Skeletal muscle tissue (tissue), 4 donors: ENCODE measurements around the gene LRRN4CL. TPM values are rescaled to one million over a fixed set of nuclear protein-coding genes. Genes with fewer than 3 reads are reported as not detected.
"Not testable (repeated sequence)": the region's sequence is repeated elsewhere in the genome, so short reads cannot be mapped to it uniquely, and the experiment has no call there.

ENCODE experiments used
- H3K27ac ChIP-seq: one replicate; pipeline ENCODE4 v1.7.0; 2013; ENCODE audit warnings: mild to moderate bottlenecking, low read depth, low read length, inconsistent platforms
- H3K27me3 ChIP-seq, 3 donors: one replicate each; pipeline ENCODE4 v1.7.0; 2013; ENCODE audit warnings: low read length in 3 of 3; ENCODE audit not compliant: control insufficient read depth in 3 of 3, insufficient read depth in 3 of 3
- H3K36me3 ChIP-seq, 3 donors: one replicate each; pipeline ENCODE4 v1.7.0; 2013; ENCODE audit warnings: low read length in 3 of 3; ENCODE audit not compliant: control insufficient read depth in 3 of 3, insufficient read depth in 3 of 3
- H3K4me1 ChIP-seq, 3 donors: one replicate each; pipeline ENCODE4 v1.7.0; 2013; ENCODE audit warnings: low read length in 3 of 3, mild to moderate bottlenecking in 3 of 3; ENCODE audit not compliant: control insufficient read depth in 3 of 3, insufficient read depth in 3 of 3
- H3K4me3 ChIP-seq, 3 donors: one replicate each; pipeline ENCODE4 v1.7.0; 2013; ENCODE audit warnings: low read length in 3 of 3
- H3K9ac ChIP-seq, 3 donors: one replicate each; pipeline ENCODE4 v1.7.0; 2013; ENCODE audit warnings: low read length in 3 of 3, mild to moderate bottlenecking in 3 of 3, moderate library complexity in 2 of 3, low read depth in 1 of 3
- H3K9me3 ChIP-seq, 3 donors: one replicate each; pipeline ENCODE4 v1.7.0; 2013; ENCODE audit warnings: low read length in 3 of 3; ENCODE audit not compliant: control insufficient read depth in 3 of 3
- total RNA-seq: library from RNA; depleted of rRNA; stranded (reverse); fragments of >200 nt; gene quantifications from one replicate; pipeline ENCODE4 v1.2.3, GENCODE V29; 2014
- donor health status: Osteomylitis.

The LRRN4CL gene
- total RNA-seq, 1 donor from 2014 or later: 9.9 TPM

DNA sequence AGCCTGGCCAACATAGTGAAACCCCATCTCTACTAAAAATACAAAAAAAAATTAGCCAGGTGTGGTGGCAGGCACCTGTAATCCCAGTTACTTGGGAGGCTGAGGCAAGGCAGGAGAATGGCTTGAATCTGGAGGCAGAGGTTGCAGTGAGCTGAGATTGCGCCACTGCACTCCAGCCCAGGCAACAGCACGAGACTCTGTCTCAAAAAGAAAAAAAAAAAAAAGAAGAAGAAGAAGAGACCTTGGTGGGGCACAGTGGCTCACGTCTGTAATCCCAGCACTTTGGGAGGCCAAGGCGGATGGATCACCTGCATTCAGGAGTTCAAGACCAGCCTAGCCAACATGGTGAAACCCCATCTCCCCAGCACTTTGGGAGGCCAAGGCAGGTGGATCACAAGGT lies 14.6 kb upstream of the LRRN4CL start:
- peaks cover 28 to 36% (median 35%) of the 10 kb centered on the region in 3 donors for H3K4me1 ChIP-seq
- not testable (repeated sequence) for H3K4me3 ChIP-seq, H3K9me3 ChIP-seq, H3K27me3 ChIP-seq, H3K27ac ChIP-seq, H3K9ac ChIP-seq
- H3K36me3 ChIP-seq: peaks cover 8 to 18% (median 16%) of the 10 kb centered on the region in 3 donors

DNA sequence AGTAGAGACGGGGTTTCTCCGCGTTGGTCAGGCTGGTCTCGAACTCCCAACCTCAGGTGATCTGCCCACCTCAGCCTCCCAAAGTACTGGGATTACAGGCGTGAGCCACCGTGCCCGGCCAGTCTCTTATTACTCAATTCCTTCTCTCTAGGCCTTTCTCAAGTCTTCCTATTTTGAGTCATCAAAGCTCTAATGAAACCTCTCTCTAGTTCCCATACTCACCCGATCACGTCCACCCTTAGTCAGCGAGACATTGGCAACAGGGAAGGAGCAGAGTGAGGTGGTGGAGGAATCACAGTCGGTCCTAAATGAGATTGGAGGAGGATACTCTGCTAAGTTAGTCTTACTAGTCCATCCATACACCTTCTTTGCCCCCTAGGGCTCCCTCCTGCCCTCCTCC lies 12.9 kb upstream of the LRRN4CL start:
- Histone ChIP-seq H3K4me1 (peaks cover 19 to 23% (median 19%) of the 10 kb centered on the region in 3 donors), H3K36me3 (peaks cover 8 to 18% (median 16%) of the 10 kb centered on the region in 3 donors), H3K27me3 (no peaks in the 10 kb centered on the region), H3K27ac (no peak overlapping the region), H3K4me3 (no peak overlapping the region), H3K9me3 (no peaks in the 10 kb centered on the region), H3K9ac (no peak overlapping the region)

DNA sequence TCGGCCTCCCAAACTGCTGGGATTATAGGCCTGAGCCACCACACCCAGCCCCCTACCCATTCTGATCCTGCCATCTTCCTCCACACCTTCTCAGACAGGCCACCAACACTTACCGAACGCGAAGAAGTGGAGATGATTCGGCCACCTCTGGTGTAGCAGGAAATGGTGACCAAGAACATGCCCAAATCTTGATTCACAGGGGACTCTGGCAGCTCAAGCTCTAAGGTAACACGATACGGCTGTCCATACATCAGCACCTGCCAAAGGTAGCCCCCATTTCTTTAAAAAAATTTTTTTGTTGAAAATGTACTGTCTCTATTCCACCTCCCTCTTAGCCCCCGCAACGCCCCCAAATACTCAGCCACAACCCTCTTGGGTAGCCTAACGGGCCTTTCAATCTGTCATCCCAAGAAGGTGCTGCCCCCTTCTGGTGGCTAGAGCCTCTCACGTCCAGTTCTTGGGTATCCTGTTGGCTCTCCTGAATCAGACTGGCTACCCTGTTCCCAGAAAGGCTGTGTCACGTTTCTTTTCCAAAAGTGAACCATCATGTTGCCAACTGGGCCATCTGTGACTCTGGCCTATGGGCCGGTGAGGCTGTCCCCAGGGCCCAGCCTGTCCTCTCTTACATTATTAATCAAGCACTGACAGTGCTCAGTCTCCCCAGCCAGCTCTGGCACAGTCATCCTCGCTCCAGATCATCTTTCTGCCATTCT lies 5.3 kb upstream of the LRRN4CL start:
- Histone ChIP-seq H3K27me3 (no peaks in the 10 kb centered on the region), H3K27ac (peak overlapping the region; percentile 52), H3K36me3 (peaks cover 24 to 28% (median 26%) of the 10 kb centered on the region in 3 donors), H3K9me3 (no peaks in the 10 kb centered on the region), H3K9ac (peak overlapping the region in 2 of 3 donors; percentile 10 to 62), H3K4me3 (peak overlapping the region in 1 of 3 donors; percentile 27), H3K4me1 (peaks cover 16 to 24% (median 22%) of the 10 kb centered on the region in 3 donors)

DNA sequence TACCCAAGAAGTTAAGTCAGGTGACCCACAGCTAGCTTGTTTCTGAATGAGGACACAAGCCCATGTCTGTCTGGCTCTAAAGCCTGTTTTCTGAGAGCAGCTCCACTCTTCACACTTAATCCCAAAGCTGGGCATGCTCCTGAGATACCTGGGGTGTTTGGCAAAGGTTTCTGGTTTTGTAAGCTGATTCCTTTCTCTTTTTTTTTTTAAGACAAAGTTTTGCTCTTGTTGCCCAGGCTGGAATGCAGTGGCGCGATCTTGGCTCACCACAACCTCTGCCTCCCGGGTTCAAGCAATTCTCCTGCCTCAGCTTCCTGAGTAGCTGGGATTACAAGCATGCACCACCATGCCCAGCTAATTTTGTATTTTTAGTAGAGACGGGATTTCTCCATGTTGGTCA lies 4.3 kb upstream of the LRRN4CL start:
- not testable (repeated sequence) for H3K27ac ChIP-seq, H3K9me3 ChIP-seq, H3K4me3 ChIP-seq, H3K27me3 ChIP-seq, H3K9ac ChIP-seq
- peaks cover 24 to 28% (median 26%) of the 10 kb centered on the region in 3 donors for H3K36me3 ChIP-seq
- H3K4me1 ChIP-seq: peaks cover 21 to 30% (median 29%) of the 10 kb centered on the region in 3 donors

DNA sequence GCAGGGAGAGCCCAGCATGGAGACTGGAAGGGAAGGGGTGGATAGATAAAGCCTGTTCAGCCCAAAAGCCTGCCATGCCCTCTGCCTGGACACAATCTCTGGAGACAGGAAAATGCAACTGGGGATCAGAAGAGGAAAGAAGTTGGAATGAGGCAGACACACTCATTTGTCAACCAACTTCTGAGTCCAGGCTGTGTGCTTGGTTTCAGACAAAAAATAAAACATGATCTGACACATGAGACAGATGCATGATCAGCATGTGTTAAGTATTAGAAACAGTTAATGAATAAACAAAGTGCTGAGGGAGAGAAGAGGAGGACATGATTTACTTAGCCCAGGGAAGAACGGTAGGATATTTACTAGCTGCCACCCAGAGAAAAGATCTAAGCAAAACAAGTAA lies 839 bp downstream of the LRRN4CL start:
- Histone ChIP-seq H3K4me3 (peak overlapping the region; percentile 11 to 66 (median 35)), H3K4me1 (peaks cover 14 to 24% (median 21%) of the 10 kb centered on the region in 3 donors), H3K27me3 (peaks cover 0 to 13% (median 8%) of the 10 kb centered on the region in 3 donors), H3K9ac (peak overlapping the region in 1 of 3 donors; percentile 46), H3K27ac (no peak overlapping the region), H3K9me3 (no peaks in the 10 kb centered on the region), H3K36me3 (peaks cover 24 to 27% (median 26%) of the 10 kb centered on the region in 3 donors)

DNA sequence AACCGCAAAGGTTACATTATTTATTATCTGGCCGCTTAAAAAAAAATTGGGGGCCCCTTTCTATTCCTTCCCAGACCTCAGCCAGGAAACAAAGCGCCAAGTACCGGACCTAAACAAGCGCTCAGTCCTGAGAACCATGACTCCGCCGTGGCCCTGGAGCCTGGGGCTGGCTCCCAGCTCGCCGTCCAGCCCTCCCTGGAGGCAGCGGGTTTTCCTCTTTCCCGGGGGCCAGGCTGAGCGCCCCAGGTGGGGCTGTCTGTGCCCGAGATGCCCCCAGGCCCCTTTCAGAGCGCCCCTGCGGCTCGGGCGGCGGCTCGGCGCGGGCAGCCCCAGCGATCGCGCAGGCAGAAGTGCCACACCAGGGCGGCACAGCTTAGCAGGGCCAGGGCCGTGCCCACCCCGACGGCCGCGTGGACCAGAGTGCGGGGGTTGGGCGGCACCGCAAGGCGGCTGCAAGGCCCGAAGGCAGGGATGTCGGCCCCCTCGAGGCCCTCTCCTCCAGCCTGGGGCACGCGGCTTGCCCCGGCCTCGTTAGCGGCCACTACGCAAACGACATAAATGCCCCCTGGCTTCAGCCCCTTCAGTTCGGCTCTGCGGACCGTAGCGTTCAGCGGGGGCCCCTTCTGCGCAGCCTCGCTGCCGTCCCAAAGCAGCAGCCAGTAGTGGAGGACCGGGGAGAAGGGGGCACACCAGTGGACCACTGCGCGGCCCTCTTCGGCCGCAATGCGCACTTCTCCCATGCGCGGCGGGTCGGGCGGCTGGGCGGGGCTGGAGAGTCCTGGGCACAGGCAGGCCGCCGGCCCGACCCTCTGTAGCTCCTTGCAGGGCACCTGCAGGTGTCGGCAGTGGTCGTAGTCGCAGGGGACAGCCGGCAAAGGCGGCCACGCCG lies 1.6 kb downstream of the LRRN4CL start:
- Histone ChIP-seq H3K36me3 (peaks cover 21 to 22% (median 21%) of the 10 kb centered on the region in 3 donors), H3K27ac (no peak overlapping the region)

DNA sequence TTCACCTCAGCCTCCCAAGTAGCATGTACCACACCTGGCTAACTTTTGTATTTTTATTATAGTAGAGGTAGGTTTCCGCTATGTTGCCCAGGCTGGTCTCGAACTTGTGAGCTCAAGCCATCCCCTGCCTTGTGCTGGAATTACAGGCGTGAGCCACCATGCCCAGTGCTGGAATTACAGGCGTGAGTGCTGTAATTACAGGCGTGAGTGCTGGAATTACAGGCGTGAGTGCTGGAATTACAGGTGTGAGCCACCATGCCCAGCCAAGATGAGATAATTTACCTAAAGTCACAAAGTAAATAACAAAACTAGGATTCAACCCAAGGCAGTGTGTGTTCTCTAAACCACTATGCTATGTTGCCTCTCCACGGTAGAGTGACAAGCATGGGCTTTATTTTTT lies 6.8 kb downstream of the LRRN4CL start:
- H3K27me3 ChIP-seq: peaks cover 0 to 1% (median 0%) of the 10 kb centered on the region in 3 donors
- H3K27ac ChIP-seq: no peak overlapping the region
- no peaks in the 10 kb centered on the region for H3K9me3 ChIP-seq
- peaks cover 9 to 23% (median 18%) of the 10 kb centered on the region in 3 donors for H3K4me1 ChIP-seq
- no peak overlapping the region for H3K4me3 ChIP-seq
- H3K36me3 ChIP-seq: peaks cover 6 to 7% (median 6%) of the 10 kb centered on the region in 3 donors
- no peak overlapping the region for H3K9ac ChIP-seq

More for the DNA sequence above, 1.6 kb downstream of the LRRN4CL start:
- Histone ChIP-seq H3K9ac (peak overlapping the region in 1 of 3 donors; percentile 46), H3K9me3 (no peaks in the 10 kb centered on the region), H3K4me3 (peak overlapping the region; percentile 11 to 66 (median 35)), H3K4me1 (peaks cover 14 to 24% (median 21%) of the 10 kb centered on the region in 3 donors), H3K27me3 (peaks cover 0 to 13% (median 8%) of the 10 kb centered on the region in 3 donors)

DNA sequence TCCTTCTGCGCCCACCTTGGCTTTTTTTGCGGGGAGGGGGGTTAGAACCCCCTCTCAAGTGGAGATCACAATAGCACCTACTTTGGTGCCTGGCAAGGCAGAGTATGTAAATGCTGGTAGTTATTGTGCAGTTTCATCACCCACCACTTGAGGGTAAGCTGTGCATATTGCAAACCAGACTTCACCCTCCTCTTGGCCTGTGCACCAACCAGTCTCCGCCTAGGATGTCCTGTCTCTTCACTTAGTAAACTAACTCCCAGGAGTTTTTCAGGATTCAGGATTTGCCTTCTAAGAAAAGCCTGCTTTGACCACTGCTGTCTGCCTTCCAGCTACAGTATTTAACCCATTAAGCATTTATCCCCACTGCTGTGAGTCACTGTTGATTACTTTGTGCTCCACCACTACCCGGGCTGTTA lies 8.5 kb downstream of the LRRN4CL start:
- Histone ChIP-seq H3K4me1 (peaks cover 24 to 38% (median 29%) of the 10 kb centered on the region in 3 donors), H3K9me3 (no peaks in the 10 kb centered on the region), H3K9ac (no peak overlapping the region), H3K27me3 (no peaks in the 10 kb centered on the region), H3K36me3 (peaks cover 14 to 20% (median 16%) of the 10 kb centered on the region in 3 donors), H3K4me3 (peak overlapping the region in 1 of 3 donors; percentile 14), H3K27ac (no peak overlapping the region)

DNA sequence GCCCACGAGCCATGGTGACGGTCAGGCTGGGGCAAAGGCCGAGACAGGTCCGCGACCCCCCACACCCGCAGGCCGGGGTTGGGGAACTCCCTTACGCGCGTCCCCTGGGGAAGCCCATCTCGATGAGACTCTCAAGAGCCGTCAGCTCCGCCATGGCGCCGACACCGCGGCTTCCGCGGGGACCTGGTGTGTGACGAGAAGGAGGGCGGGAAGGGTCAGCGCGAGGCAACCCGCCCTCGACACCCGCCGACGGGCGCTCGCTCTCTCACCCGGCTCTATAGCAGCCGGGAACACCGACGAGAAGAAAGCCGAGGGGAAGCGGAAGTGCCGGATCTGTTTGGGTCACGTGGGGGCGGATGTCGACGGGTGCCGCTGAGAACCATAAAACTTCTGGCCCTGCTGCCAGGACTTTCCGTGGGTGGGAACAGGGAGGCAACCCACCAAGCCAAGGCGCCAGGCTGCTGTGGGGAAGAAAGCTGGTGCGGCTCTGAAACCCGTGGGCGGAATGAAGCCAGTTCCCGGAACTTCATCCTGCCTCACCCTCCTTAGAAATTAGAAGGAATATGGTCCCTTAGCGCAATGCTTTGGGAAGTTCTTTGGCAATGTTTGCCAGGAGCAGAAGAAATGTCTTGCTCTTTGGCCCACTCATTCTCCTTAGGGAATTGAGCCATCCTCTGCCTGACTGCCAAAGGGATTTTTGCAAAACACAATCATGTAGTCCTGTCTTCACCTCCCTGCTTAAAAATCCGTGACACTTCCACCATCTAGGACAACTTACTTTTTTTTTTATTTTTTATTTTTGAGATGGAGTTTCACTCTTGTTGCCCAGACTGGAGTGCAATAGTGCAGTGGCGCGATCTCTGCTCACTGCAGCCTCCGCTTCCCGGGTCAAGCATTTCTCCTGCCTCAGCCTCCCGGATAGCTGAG lies 10.3 kb downstream of the LRRN4CL start, which contains the start of gene UBXN1:
TSS of gene UBXN1 (minus strand) at position 304 of the 927 bp plus-strand sequence. CDS start at position 154, 150 bp downstream.
- no peaks in the 10 kb centered on the region for H3K27me3 ChIP-seq
- no peaks in the 10 kb centered on the region for H3K9me3 ChIP-seq
- H3K27ac ChIP-seq: peak within 1 kb of the TSS; percentile 80
- peak within 1 kb of the TSS; percentile 78 to 96 (median 93) for H3K4me3 ChIP-seq
- H3K9ac ChIP-seq: peak within 1 kb of the TSS; percentile 91 to 99 (median 97)
- peaks cover 24 to 38% (median 29%) of the 10 kb centered on the region in 3 donors for H3K4me1 ChIP-seq
- H3K36me3 ChIP-seq: peaks cover 14 to 27% (median 16%) of the 10 kb centered on the region in 3 donors
